Natural killer cell treated with Interleukin-12 subunit alpha and Interleukin-12 subunit beta and Interleukin-15 and Interleukin-18, amount 100 ng/mL, for 72 hours (primary cell): ENCODE results near the gene HOXD9. TPM values are rescaled to one million over a fixed set of nuclear protein-coding genes. Genes with fewer than 3 reads are reported as not detected.
A peak's percentile ranks its signal among the peaks of the same experiment; 100 is the strongest.

ENCODE experiments used
- ATAC-seq, 2 donors: fragments of 150-1000 bp; cut with Tn5 transposase in 1 of 2; sonication (Bioruptor Pico), chemical (Tn5 transposase) in 1 of 2; 2 replicates each; pipeline ENCODE4 v1.10.0; 2021
- DNase-seq: peaks from one replicate; pipeline ENCODE4 v3.0.0; 2022; ENCODE audit warnings: low spot score
- H3K27ac Mint-ChIP-seq, 2 donors: 1 replicate in 1 of 2; 2 replicates in 1 of 2; pipeline ENCODE4 v1.8.0; 2022; ENCODE audit warnings: mixed read lengths in 2 of 2, mild to moderate bottlenecking in 1 of 2, moderate library complexity in 1 of 2
- H3K27me3 Mint-ChIP-seq, 2 donors: 1 replicate in 1 of 2; 2 replicates in 1 of 2; pipeline ENCODE4 v1.8.0; 2022; ENCODE audit warnings: mixed read lengths in 2 of 2
- H3K36me3 Mint-ChIP-seq: one replicate; pipeline ENCODE4 v1.8.0; 2022; ENCODE audit warnings: mixed read lengths
- H3K4me1 Mint-ChIP-seq, 2 donors: 1 replicate in 1 of 2; 2 replicates in 1 of 2; pipeline ENCODE4 v1.8.0; 2022; ENCODE audit warnings: low read depth in 2 of 2, mixed read lengths in 2 of 2, mild to moderate bottlenecking in 1 of 2
- H3K4me3 Mint-ChIP-seq: one replicate; pipeline ENCODE4 v1.8.0; 2022; ENCODE audit warnings: mixed read lengths
- H3K9me3 Mint-ChIP-seq: 2 replicates; pipeline ENCODE4 v1.8.0; 2022; ENCODE audit warnings: mixed read lengths
- total RNA-seq, 2 donors: library from RNA; stranded (reverse); gene quantifications; one replicate each; pipeline ENCODE4 v1.2.3, GENCODE V29; 2022

Gene HOXD9
- total RNA-seq, 2 donors from 2014 or later = not detected

DNA sequence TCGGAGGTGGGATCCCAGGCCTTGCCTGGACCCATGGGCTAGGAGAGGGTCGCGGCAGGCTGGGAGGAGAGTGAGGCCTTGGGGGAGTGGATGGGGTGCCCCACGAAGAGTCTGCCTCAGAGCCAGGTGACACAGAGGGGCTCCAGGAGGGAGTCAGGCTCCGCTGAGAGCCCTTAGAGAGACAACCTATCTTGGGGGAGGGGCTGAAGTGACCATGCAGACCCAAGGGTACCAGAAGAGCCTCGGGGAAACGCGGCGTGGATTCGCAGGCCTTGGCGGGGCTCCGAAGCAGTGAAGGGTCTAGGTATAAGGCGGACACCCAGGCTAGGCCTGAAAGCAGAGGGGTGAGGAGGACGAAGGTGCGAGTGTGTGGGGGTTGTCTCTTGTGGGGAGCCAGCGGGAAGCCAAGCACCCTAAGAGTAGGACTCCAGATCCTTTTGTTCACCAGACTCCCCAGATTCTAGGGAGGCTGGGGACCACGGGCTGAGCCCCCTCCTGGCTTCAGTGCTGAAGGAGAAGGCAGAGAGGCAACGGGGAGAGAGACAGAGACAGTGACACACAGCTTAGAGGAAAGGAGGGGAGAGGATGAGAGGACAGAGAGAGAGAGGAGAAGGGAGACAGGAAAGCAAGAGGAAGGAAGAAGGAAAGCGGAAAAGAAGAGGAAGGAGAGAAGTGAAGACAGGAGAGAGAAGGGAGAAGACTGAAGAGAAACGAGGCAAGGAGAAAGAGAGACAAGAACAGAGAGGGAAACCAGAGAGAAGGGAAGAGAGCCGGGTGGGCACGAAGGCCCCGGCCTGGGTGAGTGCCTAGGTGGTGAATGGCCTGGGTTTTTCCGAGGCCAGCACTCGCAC lies 16.6 kb upstream of the HOXD9 start:
- Mint-ChIP-seq H3K9me3 (no peaks in the 10 kb centered on the region), H3K4me3 (peak overlapping the region; percentile 40), H3K27ac (peak overlapping the region in 1 of 2 donors; percentile 7), H3K36me3 (peaks cover 7% of the 10 kb centered on the region), H3K27me3 (peaks cover 68 to 71% of the 10 kb centered on the region in 2 donors), H3K4me1 (peaks cover 8 to 18% of the 10 kb centered on the region in 2 donors)
- ATAC-seq = peak in 1 of 2 donors; percentile 19
- peak; percentile 20 for DNase-seq

DNA sequence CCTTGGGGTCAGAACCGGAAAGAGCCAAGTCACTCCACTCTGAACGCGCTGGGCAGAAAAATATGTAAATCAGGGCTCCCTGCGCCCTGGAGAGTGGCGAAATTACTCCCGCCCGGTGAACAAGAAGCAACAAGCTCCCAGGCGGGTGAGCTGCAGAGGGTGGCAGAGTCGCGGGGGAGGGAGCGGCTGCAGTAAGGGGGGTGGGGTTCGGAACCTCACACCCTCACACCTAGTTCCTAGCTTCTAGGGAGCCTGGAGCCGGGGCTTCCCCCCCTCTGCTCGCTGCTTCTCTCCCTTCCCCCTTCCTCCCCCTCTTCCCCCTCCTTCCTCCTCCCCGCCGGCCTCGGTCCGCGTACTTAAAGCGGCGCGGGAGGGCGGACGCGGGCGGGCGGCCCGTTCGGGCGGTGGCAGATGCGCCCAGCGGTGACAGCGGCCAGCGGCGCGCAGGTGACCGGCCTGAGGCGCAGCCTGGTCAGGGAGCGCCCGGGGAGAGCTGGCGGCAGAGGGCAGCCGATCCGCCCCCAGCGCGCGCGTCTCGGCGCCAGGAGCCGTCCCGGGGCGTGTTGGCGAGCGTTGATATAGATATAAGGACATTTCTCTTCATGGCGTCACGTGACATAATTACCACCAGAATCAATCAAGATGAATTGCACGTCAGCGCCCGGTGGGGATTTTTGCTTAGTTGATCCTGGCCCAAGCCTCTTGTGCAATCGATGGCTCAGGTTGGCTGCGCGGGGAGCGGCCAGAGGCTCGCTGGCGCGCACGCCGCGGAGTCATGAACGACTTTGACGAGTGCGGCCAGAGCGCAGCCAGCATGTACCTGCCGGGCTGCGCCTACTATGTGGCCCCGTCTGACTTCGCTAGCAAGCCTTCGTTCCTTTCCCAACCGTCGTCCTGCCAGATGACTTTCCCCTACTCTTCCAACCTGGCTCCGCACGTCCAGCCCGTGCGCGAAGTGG lies 15.7 kb upstream of the HOXD9 start, which contains the start of gene HOXD11:
Gene HOXD11 (plus strand): TSS at position 700 of the 959 bp plus-strand sequence. CDS start 76 bp downstream, at position 776.
- Mint-ChIP-seq H3K36me3 (peaks cover 7% of the 10 kb centered on the region), H3K4me3 (peak within 1 kb of the TSS; percentile 40), H3K27ac (no peak within 1 kb of the TSS), H3K9me3 (no peaks in the 10 kb centered on the region), H3K4me1 (peaks cover 8 to 18% of the 10 kb centered on the region in 2 donors), H3K27me3 (peaks cover 66 to 76% of the 10 kb centered on the region in 2 donors)
- ATAC-seq (peak; percentile 15 to 28), DNase-seq (no peak)

DNA sequence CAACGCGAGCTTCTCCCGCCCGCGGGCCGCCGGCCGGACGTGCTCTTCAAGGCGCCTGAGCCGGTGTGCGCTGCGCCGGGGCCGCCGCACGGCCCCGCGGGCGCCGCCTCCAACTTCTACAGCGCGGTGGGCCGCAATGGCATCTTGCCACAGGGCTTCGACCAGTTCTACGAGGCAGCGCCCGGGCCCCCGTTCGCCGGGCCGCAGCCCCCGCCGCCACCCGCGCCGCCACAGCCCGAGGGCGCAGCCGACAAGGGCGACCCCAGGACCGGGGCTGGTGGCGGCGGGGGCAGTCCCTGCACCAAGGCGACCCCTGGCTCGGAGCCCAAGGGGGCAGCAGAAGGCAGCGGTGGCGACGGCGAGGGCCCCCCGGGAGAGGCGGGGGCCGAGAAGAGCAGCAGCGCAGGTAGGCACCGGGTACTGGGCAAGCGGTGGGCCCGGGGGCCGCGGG lies 14.8 kb upstream of the HOXD9 start:
- H3K9me3 Mint-ChIP-seq = no peaks in the 10 kb centered on the region
- ATAC-seq (no peak), DNase-seq (peak; percentile 56)
- peaks cover 7% of the 10 kb centered on the region for H3K36me3 Mint-ChIP-seq
- H3K4me1 Mint-ChIP-seq = peaks cover 8 to 18% of the 10 kb centered on the region in 2 donors
- peaks cover 62 to 71% of the 10 kb centered on the region in 2 donors for H3K27me3 Mint-ChIP-seq
- H3K27ac Mint-ChIP-seq = no peak overlapping the region
- no peak overlapping the region for H3K4me3 Mint-ChIP-seq

DNA sequence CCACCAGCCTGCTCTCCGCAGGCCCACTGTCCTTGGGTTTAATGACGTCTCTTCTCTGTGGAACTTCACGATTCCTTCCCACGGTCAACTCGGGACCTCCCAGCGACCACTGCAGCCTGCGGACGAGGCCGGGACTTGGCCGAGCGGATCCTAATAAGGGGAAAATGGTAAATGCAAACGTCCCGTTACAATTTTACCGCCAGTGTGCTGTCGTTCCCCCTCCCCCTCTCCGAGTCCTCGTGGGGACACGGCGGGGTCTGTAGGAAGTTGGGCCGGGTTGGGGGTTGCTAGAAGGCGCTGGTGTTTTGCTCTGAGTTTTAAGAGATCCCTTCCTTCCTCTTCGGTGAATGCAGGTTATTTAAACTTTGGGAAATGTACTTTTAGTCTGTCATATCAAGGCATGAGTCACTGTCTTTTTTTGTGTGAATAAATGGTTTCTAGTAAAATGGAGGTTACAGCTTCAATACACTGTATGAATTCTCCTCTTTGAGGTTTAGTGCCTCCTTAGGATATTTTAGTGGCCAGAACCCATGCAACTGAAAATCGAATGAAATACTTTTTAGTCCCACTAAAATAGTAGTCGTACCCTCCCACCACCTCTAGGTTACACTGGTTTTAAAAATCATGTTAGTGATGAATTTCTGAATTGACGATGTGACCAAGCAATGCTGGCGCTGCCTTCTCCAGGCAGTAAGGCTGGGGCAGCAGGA lies 13.2 kb upstream of the HOXD9 start:
- no peak overlapping the region for H3K4me3 Mint-ChIP-seq
- DNase-seq (no peak), ATAC-seq (no peak)
- H3K9me3 Mint-ChIP-seq = no peaks in the 10 kb centered on the region
- H3K27ac Mint-ChIP-seq = no peak overlapping the region
- H3K4me1 Mint-ChIP-seq = peaks cover 8 to 18% of the 10 kb centered on the region in 2 donors
- H3K27me3 Mint-ChIP-seq = peaks cover 60 to 71% of the 10 kb centered on the region in 2 donors
- H3K36me3 Mint-ChIP-seq = peaks cover 7% of the 10 kb centered on the region

DNA sequence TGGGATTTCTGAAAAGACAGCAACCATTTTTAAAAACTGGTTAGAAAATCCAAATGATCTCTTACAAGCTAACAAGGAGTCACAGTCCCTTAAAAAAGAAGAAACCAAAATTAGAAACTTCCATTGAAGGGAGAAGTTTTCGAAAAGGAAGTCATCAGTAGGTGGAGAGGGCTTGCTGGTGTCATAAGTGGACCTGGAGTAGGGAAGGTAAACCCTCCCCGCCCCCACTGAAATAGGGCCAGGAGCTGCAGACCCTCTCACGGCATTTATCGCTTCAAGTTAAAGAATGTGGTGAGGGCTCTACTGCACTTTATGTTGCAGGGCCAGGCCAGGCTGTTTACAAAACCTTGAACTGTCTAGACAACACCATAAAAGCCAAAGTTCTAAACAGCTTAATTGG lies 12.6 kb upstream of the HOXD9 start:
- ATAC-seq (no peak), DNase-seq (no peak)
- Mint-ChIP-seq H3K27me3 (peaks cover 55 to 69% of the 10 kb centered on the region in 2 donors), H3K27ac (no peak overlapping the region), H3K4me3 (no peak overlapping the region), H3K36me3 (peaks cover 7% of the 10 kb centered on the region), H3K4me1 (peaks cover 8 to 16% of the 10 kb centered on the region in 2 donors), H3K9me3 (no peaks in the 10 kb centered on the region)

DNA sequence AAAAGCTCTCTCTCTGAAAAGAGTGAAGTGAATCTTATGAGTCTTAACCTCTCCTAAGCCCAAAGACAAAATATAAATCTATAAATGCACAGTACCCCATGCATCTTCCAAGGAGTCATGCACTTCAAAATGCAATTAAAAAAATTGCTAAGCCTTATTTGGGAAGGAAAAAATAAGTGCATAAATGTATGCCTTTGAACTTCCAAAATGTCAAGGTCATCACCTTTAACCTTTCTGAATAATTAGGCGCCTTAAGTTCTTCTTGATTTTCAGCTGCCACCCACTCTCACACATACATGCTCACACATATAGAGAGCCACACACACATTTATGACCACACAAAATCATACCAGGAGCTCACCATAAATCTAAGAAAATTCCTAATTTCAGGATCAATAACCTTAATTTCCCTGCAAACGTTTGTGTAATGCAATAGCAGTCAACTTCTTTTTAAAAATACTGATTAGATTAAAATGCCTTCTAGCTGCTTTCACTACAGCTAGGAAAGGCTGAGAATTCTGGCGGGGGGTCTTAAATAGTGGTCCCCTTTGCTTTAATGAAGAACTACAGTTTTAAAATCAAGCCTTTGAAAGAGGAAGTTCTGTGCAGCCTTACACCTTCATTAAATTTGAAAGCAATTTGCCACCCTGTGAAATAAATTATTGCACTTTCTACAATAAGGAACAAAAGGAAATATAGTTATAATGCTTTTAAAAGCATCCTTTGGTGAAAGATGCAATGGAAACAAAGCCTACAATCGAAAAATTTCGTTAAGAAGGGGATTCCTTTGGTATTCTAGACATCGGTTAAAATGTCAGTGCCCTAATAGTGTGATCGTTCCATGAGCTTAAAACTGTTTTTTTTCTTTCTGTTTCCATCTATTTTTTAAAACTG lies 11.9 kb upstream of the HOXD9 start:
- Mint-ChIP-seq H3K27me3 (peaks cover 48 to 66% of the 10 kb centered on the region in 2 donors), H3K27ac (no peak overlapping the region), H3K4me3 (no peak overlapping the region), H3K4me1 (peaks cover 8 to 13% of the 10 kb centered on the region in 2 donors), H3K9me3 (no peaks in the 10 kb centered on the region), H3K36me3 (peaks cover 7% of the 10 kb centered on the region)
- no peak for DNase-seq
- no peak for ATAC-seq

DNA sequence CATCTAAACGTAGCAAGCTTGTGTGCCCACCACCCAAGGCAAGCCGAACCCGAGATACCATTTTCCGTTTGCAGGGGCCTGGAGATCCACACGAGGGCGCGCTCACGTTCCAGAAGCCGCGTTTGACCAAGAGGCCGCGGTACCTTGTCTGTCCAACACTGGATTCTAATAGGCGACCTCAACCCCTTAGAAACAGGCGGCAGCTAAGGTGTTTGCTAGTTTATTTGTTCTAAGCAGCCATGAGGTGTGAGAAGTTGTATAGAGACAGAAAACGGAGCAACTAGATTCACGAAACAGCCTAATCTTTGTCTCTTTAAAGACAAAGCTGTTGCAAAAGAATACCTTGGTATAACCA lies 11.2 kb upstream of the HOXD9 start:
- H3K36me3 Mint-ChIP-seq = peaks cover 2% of the 10 kb centered on the region
- H3K4me3 Mint-ChIP-seq = no peak overlapping the region
- no peak overlapping the region for H3K27ac Mint-ChIP-seq
- H3K27me3 Mint-ChIP-seq = peaks cover 43 to 62% of the 10 kb centered on the region in 2 donors
- no peaks in the 10 kb centered on the region for H3K9me3 Mint-ChIP-seq
- H3K4me1 Mint-ChIP-seq = peaks cover 2 to 8% of the 10 kb centered on the region in 2 donors
- DNase-seq (no peak), ATAC-seq (no peak)

DNA sequence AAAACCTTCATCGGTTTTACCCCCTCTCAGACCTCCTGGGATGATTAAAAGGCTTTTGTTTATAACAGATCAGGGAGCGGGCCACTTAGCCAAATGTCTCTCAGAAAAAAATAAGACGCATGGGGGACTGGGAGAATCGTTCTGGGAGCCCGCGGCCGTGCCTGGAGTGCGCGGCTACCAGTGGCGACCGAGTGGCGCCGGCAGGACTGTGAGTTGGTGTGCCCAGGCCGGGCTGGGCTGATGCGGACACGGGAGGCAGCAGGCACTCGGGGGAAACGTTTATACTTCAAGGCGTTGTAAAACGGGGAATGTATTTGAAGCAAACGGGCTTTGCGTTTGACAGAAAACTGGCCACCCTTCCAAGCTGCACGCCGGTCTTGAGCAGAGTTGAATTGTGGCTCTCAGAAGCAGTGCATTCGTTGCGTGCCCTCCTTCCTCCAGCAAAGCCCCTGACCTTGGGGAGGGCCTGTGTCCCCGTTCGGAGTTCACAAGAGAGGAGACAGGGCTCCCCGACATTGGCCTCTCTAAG lies 10.6 kb upstream of the HOXD9 start:
- H3K36me3 Mint-ChIP-seq = peaks cover 3% of the 10 kb centered on the region
- H3K4me3 Mint-ChIP-seq = no peak overlapping the region
- H3K9me3 Mint-ChIP-seq = no peaks in the 10 kb centered on the region
- ATAC-seq (no peak), DNase-seq (no peak)
- peaks cover 0 to 6% of the 10 kb centered on the region in 2 donors for H3K4me1 Mint-ChIP-seq
- H3K27ac Mint-ChIP-seq = no peak overlapping the region
- peaks cover 48 to 64% of the 10 kb centered on the region in 2 donors for H3K27me3 Mint-ChIP-seq

DNA sequence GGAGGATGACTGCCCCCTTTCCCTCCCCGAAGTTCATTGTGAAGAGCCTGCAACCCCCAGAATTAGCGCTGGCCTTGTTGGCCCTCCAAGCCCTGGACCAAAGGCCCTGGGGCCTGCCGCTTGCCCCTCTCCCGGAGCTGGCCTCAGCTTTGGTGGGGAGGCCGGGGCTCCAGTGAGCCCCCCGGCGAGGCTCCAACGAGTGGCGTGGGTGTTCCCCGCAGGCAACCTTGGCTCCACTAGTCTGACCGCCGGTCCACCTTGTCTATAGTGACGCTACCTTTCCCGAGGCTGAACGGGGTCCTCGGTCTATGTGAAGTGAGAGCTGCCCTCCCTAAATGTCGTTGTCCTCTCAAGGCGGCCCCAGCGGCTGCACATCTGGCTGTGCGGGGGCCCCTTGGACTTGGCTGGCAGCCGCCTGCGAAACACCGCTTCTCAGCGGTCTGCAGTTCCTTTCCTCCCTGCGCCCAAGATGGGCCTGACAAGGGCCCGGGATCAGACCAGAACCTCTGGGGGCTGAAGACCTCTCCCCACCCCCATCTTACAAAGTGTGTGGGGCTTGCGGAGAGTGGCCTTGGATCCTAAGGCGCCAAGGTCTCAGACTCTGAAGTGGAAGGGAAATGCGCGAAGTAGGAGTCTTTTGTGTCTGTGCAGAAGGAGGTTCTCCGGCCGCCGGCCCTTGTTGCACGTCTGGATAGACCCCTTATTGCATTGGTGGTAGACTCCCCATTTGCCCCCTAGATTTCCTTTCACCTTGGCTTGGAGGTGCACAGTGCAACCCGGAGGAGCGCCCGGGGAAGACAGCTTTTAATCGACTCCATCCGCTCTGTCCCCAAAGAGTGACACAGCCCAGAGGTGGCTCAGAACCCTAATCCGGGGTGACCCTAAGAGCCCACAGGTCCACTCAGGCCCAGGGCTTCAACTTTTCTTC lies 9.9 kb upstream of the HOXD9 start:
- no peak overlapping the region for H3K4me3 Mint-ChIP-seq
- H3K36me3 Mint-ChIP-seq = peaks cover 6% of the 10 kb centered on the region
- H3K9me3 Mint-ChIP-seq = no peaks in the 10 kb centered on the region
- H3K4me1 Mint-ChIP-seq = peaks cover 0 to 6% of the 10 kb centered on the region in 2 donors
- no peak overlapping the region for H3K27ac Mint-ChIP-seq
- H3K27me3 Mint-ChIP-seq = peaks cover 49 to 71% of the 10 kb centered on the region in 2 donors
- DNase-seq (no peak), ATAC-seq (no peak)

DNA sequence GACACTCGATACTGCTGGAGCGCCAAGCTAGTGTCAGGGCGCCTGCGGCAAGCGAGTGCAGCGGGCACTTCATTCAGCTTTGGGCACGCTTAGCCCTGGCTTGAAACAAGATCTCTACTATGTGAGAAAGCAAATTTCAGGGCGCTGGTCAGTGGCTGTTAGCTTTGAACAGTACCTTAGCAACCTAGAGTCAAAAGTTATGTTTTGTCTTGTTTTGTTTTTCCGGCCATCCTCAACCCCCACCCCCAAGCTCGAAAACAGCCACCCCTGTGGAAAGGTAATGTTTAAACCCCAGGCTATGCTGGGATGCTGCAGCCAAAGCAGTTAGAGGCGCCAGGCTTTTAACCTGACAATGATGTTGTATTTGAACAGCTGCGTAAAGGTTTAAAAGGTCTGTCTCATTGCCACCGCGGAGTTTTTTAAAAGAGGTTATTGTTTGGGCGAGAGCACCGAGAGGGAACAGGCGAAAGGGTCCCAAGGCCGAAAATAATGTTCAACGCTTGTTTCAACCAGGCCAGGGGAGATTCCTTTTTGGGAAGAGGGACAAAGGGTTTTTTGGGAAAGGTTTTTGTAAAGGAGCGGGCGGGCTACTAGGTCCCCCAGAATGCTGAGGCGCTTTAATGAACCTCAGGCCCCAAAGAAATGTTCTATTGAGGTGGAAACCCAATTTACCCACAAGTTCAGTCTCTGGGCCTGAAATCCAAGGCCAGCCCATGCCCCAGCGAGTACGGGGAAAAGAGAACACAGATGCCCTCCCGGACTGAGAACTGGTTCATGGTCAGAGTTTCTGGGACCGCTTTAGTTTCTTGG lies 8.2 kb upstream of the HOXD9 start:
- Mint-ChIP-seq H3K36me3 (peaks cover 13% of the 10 kb centered on the region), H3K27me3 (peaks cover 57 to 79% of the 10 kb centered on the region in 2 donors), H3K4me1 (peaks cover 9 to 10% of the 10 kb centered on the region in 2 donors), H3K4me3 (no peak overlapping the region), H3K27ac (no peak overlapping the region), H3K9me3 (peaks cover 3% of the 10 kb centered on the region)
- DNase-seq = no peak
- no peak for ATAC-seq
